ENCODE data around the gene DHX16.

DNA sequence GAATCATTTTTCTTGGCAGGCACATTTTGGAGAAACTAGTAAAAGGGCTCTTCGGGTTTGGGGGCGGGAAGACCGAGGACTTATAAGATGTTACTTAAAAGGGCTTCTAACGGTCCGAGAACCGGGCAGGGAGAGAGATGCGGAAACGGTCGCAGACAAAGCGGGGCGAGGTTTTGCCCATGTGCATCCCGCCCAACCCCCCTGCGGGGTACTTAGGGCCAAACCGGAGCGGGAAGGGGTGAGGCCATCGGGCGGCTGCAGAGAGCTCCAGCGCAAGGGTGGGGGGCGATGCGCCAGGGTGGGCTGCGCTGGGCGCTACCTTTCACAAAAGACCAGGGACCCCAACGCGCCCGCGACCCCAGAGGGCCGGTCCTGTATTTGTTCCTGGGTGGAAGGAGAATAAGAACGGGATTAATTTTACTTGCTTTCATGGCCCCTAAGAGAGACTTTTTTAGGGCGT, 48.0 kb upstream of the DHX16 start:
- TF ChIP-seq, protein P1, sequence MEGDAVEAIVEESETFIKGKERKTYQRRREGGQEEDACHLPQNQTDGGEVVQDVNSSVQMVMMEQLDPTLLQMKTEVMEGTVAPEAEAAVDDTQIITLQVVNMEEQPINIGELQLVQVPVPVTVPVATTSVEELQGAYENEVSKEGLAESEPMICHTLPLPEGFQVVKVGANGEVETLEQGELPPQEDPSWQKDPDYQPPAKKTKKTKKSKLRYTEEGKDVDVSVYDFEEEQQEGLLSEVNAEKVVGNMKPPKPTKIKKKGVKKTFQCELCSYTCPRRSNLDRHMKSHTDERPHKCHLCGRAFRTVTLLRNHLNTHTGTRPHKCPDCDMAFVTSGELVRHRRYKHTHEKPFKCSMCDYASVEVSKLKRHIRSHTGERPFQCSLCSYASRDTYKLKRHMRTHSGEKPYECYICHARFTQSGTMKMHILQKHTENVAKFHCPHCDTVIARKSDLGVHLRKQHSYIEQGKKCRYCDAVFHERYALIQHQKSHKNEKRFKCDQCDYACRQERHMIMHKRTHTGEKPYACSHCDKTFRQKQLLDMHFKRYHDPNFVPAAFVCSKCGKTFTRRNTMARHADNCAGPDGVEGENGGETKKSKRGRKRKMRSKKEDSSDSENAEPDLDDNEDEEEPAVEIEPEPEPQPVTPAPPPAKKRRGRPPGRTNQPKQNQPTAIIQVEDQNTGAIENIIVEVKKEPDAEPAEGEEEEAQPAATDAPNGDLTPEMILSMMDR (conservative IDR thresholded peaks at IDR 0.05; ENCODE audit: low read depth in 2 of 2): no peak
- TF ChIP-seq EZH2 (IDR thresholded peaks at IDR 0.05; ENCODE audit: low read depth, unreplicated experiment) (no peak), POLR2AphosphoS5 (IDR thresholded peaks at IDR 0.05; ENCODE audit: low read depth) (no peak), EZH2phosphoT487 (IDR thresholded peaks at IDR 0.05; ENCODE audit: unreplicated experiment) (no peak), ZNF114 (CRISPR knock-in tag; IDR thresholded peaks at IDR 0.05) (no peak), CREB1 (CRISPR knock-in tag; IDR thresholded peaks at IDR 0.05; ENCODE audit: low read depth) (no peak), JUNB (IDR thresholded peaks at IDR 0.05; ENCODE audit: unreplicated experiment) (no peak), NANOG (IDR thresholded peaks at IDR 0.05; ENCODE audit: borderline replicate concordance) (no peak)
- TF ChIP-seq, protein P2, sequence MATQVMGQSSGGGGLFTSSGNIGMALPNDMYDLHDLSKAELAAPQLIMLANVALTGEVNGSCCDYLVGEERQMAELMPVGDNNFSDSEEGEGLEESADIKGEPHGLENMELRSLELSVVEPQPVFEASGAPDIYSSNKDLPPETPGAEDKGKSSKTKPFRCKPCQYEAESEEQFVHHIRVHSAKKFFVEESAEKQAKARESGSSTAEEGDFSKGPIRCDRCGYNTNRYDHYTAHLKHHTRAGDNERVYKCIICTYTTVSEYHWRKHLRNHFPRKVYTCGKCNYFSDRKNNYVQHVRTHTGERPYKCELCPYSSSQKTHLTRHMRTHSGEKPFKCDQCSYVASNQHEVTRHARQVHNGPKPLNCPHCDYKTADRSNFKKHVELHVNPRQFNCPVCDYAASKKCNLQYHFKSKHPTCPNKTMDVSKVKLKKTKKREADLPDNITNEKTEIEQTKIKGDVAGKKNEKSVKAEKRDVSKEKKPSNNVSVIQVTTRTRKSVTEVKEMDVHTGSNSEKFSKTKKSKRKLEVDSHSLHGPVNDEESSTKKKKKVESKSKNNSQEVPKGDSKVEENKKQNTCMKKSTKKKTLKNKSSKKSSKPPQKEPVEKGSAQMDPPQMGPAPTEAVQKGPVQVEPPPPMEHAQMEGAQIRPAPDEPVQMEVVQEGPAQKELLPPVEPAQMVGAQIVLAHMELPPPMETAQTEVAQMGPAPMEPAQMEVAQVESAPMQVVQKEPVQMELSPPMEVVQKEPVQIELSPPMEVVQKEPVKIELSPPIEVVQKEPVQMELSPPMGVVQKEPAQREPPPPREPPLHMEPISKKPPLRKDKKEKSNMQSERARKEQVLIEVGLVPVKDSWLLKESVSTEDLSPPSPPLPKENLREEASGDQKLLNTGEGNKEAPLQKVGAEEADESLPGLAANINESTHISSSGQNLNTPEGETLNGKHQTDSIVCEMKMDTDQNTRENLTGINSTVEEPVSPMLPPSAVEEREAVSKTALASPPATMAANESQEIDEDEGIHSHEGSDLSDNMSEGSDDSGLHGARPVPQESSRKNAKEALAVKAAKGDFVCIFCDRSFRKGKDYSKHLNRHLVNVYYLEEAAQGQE (IDR thresholded peaks at IDR 0.05; ENCODE audit: unreplicated experiment): no peak

Measured in GM23338 (cell line).